ENCODE data around the gene RBM39.

DNA sequence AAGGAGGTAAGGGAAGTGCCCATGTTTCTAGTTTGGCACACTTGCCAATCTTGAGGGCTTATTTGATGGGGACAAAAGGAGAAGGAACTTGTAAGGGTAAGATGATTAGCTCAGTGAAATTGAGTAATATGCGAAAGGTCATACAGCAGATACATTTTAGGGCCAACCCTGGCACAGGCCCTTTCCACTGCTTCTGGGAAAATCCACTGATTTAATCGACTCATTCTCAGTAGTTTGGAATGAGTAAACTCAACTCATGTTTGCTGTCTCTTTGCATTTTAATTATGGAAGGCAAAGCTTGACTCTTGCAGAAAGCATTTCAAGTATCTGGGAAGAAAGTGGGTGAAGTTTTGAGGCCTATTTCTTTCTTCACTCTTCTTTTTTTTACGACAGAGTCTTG lies 49.8 kb upstream of the RBM39 start:
- no peak for TF ChIP-seq POLR2A (IDR thresholded peaks at IDR 0.05)
- TF ChIP-seq, protein P1, sequence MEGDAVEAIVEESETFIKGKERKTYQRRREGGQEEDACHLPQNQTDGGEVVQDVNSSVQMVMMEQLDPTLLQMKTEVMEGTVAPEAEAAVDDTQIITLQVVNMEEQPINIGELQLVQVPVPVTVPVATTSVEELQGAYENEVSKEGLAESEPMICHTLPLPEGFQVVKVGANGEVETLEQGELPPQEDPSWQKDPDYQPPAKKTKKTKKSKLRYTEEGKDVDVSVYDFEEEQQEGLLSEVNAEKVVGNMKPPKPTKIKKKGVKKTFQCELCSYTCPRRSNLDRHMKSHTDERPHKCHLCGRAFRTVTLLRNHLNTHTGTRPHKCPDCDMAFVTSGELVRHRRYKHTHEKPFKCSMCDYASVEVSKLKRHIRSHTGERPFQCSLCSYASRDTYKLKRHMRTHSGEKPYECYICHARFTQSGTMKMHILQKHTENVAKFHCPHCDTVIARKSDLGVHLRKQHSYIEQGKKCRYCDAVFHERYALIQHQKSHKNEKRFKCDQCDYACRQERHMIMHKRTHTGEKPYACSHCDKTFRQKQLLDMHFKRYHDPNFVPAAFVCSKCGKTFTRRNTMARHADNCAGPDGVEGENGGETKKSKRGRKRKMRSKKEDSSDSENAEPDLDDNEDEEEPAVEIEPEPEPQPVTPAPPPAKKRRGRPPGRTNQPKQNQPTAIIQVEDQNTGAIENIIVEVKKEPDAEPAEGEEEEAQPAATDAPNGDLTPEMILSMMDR (IDR thresholded peaks at IDR 0.05): no peak
